Dedifferentiated amniotic fluid mesenchymal stem cell (primary cell): ENCODE results near the gene OTX2.

ENCODE experiments used
- DNase-seq: peaks from one replicate; pipeline ENCODE4 v3.0.0-alpha.2; 2016; ENCODE audit errors: extremely low spot score

Gene OTX2

DNA sequence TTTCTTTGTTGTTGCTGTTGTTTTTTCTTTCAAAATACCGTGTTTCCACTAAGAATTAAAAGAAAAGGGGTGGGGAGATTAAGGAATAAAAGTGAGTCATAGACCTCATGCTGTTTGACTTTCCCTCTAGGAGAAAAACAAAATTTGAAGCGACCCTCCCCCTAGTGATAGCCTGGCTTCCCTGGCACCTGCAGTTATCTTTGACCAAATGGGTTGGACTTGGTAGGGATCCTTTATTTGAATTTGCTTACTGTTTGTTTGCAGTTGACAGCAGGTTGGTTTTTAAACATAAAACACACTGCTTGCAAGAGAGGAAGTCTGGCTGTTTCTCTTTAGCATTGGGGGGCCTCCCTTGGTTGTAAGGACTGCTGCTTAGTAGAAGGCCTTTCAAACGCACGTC, 14.0 kb downstream of the OTX2 start:
- DNase-seq, result no peak

DNA sequence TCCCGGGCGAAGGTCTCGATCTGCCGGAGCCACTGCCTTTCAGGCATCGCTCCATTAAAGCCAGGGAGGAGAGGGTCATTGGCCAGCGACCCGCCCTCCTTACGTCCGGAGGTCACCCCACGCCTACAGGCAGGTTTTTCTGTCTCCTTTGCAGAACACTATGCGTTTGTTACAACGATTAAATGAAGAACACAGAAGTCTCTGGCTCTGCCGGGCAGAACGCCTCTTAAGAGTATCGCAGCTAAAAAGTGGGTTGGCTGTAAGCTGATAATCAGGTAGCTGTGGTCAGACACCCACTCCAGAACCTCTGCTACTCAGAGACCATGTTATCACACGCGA, 15.0 kb downstream of the OTX2 start:
- DNase-seq, result no peak

DNA sequence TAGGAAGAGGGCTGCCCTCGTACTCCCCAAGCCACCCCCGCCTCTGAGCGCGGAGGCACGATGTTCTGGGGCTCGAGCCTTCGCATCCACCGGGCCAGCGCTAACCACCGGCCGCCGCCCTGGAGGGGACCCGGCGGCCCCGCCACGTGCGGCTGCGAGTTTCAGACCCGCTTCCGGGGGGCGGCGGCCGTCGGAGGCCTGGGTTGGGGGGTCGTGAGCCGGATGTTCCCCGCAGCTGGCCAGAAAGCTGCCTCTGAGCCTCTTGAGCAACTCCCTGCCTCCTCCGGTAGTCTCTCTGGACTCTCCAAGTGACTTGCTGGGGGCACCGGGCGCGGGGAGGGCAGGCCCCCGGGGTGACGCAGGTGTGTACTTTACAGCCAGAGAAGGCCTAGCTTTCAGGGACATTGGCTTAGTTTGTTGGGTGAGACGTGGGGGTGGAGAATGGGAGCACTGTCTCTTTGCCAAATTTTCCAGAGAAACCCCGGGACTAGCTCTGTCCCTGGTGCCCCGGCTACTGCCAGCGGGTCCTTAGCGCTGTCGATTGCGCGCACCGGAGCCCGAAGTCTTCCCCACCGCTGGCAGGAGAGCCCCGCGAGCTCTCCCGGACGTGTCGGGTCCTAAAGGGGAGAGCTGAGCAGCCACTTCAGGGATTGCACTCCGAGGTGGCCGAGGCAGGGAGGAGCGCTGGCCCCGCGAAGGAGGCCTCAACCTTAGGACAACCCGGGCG, 15.6 kb downstream of the OTX2 start:
- no peak for DNase-seq

DNA sequence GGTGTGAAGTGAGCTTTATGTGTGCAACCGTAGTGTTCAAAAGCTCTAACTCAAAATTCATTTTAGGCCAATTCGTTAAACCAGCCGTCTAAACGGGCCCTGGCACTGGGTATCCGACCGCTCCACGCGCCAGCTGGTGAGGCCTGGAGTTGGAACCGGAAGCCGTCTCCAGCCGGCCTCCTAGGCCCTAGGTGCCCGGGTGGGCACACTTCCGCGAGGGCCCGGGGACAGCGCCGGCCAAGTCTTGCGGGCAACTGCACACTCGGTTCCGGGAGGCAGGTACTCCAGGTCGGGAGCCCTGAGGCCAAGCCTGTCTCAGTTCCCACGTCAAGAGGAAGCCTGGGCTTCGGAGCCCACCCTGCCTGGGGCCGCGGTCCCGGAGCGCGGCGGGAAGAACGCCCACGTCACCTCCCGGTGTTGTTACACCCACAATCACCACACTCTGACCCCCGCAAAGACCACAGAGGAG, 16.2 kb downstream of the OTX2 start:
- DNase-seq, result no peak

DNA sequence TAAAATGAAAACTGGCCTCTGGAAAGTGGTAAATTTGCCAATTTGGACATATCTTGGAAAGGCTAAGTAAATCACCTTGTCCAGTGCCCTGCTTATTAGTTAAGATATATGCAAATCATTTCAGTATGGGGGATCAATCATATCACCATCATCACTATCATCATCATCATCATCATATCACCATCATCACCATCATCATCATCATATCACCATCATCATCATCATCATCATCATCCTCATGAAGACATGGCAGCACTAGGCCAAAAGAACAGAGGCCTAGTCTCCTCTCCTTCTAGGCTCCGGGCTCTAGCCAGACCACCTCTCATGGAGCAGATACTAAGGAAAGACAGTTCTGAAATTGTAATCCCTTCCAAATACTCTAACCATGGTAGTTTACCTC, 20.3 kb downstream of the OTX2 start:
- no peak for DNase-seq

DNA sequence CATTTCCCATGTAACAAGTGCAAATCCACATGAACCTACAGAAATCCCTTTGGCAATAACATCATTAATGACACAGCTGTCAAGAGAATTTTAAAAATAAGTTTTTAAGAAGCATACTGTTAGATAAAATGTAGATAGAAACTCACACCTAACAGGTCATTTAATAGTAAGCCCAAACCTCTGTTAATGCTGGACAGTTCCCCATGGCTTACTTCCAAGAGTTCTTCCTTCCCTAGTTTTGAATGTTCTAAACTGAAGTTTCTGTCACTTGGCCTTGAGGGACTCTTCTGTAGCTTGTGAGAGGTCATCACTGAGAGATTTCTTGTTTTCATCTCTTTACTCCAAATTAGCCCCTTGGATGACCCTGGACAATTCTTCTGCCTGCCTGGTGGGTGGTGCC, 22.7 kb downstream of the OTX2 start:
- no peak for DNase-seq

DNA sequence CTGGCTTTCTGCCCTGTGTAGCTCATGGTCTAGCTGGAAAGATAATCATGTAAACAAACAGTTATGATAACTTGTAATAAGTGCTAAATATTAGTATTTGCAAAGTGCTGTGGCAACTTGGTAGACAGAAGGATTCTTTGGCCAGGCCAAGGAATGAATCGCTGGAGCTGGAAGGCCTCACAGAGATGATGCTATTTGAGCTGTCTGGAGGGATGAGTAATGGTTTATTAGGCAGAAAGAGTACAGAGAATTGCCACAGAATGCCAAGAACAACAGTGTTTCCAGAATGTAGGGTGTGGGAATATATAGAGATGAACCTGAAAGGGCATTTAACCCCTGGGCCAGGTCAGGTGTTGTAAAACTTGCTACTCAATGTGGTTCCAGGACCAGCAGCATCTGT, 27.6 kb downstream of the OTX2 start:
- DNase-seq, result no peak

DNA sequence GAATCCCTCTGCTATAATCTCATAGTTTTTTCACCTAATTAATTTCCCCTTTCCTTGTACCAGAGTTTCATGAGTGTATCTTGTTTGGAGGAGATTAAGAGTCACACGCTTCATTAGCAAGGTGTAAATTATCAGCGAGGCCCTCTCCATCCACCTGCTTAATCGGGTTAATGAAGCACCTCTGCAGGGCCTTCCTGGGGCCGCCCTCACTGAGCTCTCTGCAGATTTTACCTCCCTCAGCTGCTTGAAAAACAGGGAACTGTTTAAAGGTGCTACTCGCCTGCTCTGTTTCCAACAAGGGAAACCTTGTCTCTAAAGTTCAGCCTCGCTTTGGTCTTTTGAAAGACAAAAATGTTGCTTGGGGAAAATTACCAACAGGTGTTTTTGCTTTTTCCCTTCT, 35.8 kb downstream of the OTX2 start:
- no peak for DNase-seq

DNA sequence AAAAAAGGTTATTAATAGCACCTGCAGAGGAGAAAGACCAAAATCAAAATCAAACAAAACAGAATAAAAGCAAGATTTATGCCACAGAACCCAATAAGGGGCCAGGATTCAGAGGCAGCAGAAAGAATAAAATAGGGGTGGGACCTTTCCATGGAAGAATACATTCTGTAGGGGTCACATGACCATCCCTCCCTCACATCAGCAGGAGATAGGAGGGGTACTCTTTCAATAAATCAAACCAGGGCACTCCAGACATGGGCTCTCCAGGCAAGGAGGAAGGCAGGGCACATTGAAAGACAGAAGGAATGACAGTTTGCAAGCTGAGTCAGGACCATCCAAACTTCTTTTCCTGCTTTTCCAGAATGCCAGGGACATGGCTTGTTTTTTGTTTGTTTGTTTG, 39.8 kb downstream of the OTX2 start:
- no peak for DNase-seq

DNA sequence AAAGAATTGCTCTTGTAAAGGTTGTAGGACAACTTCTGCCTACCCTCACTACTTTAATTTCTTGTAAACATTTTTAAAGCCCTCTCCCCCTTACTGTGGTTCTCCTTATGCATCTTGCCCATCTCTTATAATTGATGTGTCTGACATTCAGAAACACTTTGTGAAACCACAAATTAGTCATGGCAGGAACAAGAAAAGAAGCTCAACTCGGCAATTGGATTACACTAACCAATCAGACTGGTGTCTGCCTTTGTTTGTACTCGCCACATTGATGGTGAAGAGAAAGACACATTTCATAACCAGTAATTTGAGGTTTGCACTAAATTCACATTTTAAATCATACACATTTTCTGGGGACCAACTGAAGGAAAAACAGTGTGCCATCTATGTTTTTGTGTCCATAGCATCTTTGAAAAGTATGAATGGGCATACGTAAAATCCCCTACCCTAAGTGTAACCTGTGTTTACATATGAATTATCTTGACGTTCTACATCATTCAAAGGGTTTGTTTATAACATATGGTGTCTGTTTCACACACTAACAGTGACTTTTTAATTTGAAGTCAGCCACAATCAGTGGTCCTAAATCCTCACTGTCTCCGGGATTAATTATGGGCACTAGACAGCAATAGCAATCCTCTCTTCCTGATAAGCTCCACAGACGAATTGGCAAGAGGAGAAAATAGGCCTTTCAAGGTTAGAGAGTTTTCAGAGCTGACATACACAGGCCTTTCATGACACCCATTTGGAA, 49.9 kb downstream of the OTX2 start:
- DNase-seq, result no peak

DNA sequence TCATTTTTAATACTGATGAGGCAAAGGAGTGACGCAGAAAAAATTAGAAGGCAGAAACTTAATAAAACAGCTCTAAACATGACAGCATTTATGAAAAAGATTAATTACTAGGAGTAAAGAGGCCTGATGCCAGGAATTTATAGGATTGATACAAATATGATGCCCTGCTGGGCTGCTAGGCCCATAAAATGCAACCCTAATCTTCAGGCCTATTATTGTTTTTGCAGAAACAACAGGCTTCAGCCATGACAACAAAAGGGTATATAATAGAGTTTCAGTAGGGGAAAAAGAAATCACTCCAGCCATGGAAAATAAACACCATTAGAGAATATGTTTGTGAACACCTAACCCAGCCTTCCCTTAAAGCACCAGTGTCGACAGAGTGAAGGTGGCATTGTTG, 50.6 kb downstream of the OTX2 start:
- DNase-seq, result no peak

DNA sequence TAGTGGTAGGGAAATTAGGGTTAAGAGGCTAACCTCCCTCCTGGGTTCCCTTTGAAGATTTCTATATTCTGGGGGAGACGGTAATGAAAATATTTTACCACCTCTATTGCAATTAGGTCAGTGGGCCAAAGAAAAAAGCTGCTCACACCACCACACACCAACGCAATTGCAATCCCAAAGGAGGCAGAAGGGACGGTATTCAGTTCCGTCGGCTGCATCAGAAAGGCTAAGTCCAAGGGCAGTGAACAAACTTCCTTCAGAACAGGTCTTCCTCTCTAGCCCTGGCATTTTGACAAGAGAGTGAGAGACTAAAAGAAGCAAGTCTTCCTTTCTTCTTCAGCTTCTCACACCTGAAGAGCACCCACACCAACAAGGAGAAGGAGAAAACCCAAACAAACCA, 51.2 kb downstream of the OTX2 start:
- no peak for DNase-seq

DNA sequence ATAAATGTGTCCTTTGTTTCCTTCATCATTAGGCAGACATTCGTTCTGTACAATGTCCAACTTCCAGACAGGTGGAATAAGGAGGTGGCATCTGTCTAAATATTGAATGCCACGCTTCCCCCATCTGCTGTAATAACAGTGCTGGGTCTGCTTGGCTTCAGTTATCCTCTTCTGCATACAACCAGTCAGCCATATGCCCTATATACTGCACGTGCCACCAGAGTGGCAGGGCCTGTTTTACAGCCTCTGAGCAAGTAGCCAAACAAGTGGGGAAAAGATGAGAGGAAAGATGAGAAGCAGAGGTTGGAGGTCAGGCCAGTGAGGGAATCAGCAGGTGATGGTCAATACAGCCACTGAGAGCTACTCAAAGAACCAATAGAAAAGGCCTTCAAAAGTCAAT, 55.4 kb downstream of the OTX2 start:
- no peak for DNase-seq

DNA sequence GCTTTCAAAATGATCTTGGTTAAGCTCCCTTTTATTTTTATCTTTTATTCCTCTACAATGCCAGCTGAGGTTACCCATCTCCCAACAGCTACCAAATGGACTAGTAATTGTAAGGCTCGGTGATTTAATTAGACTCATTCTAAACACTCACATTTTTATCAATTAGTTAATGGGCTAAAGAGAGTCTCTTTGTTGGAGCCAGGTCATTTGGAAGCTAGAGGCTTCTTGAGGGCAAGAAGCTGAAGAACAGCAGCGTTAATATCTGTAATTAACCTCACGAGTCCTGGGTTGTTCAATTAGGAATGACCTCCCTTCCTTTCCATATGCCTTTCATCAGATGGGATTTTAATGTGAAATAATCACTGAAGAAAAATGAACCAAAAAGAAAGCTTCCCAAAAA, 56.9 kb downstream of the OTX2 start:
- DNase-seq, result no peak

DNA sequence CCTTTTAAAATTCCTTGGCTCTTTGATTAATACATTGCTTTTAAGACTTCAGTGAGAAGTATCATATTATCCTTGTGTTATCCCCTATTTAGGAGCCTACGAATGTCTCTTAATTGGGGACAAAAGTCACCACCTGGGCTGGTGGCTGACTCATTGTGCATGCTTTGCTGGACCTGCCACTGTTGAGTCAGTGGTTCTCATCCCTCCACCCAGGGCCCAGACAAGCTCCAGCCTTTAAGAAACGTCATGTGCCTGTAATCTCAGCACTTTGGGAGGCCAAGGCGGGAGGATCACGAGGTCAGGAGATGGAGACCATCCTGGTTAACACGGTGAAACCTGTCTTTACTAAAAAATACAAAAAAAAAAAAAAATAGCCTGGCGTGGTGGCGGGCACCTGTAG, 57.9 kb downstream of the OTX2 start:
- no peak for DNase-seq

DNA sequence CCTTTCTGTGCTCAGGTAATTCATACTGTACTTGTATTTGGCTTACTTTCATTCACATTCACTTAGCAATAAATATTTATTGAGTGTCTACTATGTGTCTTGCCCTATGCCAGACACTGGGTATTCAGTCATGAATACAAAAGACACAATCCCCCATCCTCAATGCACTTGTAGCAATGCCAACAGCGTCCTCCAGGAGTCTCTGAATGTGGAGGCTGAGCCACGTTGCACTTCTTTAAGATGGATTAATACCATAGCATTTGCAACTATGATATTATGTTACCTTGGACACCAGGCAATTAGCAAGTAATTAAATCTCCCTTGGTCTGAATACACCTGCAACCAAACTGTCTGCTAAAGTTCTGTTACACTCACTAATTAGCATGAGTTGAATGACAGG, 58.8 kb downstream of the OTX2 start:
- no peak for DNase-seq
